Stimulated activated CD8-positive, alpha-beta memory T cell treated with anti-CD3 and anti-CD28 coated beads, Interleukin-4, amount 100 ng/mL, for 24 hours (primary cell): Measurements from ENCODE around the gene ZNF280D.
"Not testable (repeated sequence)": the region's sequence is repeated elsewhere in the genome, so short reads cannot be mapped to it uniquely, and the experiment has no call there.

Source experiments
- DNase-seq: peaks from one replicate; pipeline ENCODE4 v3.0.0-alpha.2; 2020; ENCODE audit warnings: low read depth

The ZNF280D gene, protein sequence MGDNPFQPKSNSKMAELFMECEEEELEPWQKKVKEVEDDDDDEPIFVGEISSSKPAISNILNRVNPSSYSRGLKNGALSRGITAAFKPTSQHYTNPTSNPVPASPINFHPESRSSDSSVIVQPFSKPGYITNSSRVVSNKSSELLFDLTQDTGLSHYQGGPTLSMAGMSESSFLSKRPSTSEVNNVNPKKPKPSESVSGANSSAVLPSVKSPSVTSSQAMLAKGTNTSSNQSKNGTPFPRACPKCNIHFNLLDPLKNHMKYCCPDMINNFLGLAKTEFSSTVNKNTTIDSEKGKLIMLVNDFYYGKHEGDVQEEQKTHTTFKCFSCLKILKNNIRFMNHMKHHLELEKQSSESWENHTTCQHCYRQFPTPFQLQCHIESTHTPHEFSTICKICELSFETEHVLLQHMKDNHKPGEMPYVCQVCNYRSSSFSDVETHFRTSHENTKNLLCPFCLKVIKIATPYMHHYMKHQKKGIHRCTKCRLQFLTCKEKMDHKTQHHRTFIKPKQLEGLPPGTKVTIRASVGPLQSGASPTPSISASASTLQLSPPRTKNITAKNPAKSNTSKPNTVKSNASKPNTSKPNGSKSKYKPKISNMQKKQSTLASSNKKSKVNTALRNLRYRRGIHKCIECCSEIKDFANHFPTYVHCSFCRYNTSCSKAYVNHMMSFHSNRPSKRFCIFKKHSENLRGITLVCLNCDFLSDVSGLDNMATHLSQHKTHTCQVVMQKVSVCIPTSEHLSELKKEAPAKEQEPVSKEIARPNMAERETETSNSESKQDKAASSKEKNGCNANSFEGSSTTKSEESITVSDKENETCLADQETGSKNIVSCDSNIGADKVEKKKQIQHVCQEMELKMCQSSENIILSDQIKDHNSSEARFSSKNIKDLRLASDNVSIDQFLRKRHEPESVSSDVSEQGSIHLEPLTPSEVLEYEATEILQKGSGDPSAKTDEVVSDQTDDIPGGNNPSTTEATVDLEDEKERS

DNA sequence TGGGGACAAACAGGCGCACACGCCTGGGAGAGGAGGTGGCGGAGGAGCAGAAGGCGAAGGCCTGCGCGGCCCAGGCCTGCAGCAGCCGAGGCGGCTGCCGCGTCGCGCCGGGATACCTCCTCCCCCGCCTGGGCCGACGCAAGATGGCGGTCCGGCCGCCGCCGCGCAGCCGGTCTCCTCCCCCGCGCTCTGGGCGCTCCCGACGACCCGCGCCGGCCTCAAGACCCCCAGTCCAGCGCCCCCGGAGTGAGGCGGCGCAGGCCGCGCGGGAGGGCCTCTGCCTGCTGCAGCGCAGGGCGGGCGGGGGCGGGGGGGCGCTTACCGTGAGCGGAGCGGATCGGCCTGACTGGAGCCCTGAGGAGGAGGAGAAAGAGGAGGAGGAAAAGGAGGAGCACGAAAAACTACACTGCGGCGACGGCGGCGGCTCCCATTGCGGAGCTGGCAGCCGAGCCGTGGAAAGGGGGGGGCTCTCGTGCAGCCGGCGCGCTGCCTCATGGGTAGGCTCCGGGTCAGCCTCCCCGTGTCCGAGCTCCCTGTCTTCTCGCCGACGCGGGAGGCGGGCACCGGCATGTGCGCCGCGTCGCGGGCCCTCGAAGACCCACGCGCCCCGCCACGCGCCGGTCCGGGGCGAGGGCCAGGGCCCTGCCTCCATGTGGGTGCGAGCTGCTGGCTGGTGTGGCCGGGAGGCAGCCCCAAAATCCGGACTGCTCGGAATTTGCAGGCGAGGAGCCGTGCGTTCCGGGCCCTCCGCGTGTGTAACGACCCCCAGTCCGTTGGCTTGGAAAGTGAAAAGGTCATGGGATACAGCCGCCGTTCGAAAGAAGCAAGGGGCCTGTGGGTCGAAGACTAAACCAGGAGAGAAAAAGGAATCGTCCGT lies at the start of gene ZNF280D:
Gene ZNF280D (minus strand): TSS at position 374 of the 877 bp plus-strand sequence. CDS start 26,400 bp downstream, outside the sequence.
- DNase-seq, result peak; percentile 69

DNA sequence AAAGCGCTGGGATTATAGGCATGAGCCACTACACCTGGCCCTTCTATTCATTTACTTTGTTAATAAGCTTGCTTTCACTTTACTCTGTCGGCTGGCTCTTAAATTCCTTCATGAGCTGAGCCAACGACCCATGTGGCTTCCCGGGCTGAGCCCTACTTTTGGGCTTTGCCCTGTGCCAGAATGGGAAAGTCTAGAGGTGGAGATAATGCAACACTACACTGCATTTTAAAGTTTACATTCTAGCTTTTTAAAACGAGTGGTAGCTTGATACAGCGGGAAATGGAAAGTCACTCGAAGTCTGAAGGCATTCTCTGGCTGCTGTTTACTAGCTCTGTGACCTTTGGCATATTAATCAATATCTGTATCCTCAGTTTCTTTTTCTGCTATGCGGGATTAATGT lies 49.0 kb upstream of the ZNF280D start:
- no peak for DNase-seq

GRCh38 chr15:56781666-56782065 lies 48.4 kb upstream of the ZNF280D start:
- no peak for DNase-seq

- DNase-seq, result not testable (repeated sequence)
Measured at GRCh38 chr15:56780102-56780725, 46.9 kb upstream of the ZNF280D start.

GRCh38 chr15:56779449-56779848 lies 46.1 kb upstream of the ZNF280D start:
- not testable (repeated sequence) for DNase-seq

GRCh38 chr15:56778761-56779160 lies 45.5 kb upstream of the ZNF280D start:
- DNase-seq, result no peak

GRCh38 chr15:56776839-56777238 lies 43.5 kb upstream of the ZNF280D start:
- no peak for DNase-seq

- no peak for DNase-seq
Measured at GRCh38 chr15:56775641-56776040, 42.3 kb upstream of the ZNF280D start.

DNA sequence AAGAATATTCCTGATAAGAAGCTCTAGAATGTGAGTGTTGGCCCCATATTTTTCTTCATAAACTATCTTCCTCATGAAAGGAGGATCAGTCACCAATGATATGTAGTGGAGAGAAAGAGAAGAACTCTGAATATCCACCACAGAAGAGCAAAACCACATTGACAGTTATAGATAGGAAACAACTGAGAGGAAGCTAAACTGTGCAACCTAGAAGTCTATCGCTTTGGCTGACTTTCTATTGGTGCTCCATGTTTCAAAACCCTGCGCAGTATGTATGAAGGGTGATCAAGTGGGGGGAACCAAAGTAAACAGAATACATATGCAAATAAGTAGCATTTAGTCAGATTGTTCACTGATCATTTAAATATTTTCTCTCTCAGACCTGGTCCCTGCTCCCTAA lies 41.0 kb upstream of the ZNF280D start:
- no peak for DNase-seq

GRCh38 chr15:56772868-56773639 lies 39.7 kb upstream of the ZNF280D start:
- DNase-seq, result no peak

- no peak for DNase-seq
Measured at GRCh38 chr15:56770173-56770572, 36.9 kb upstream of the ZNF280D start.

DNA sequence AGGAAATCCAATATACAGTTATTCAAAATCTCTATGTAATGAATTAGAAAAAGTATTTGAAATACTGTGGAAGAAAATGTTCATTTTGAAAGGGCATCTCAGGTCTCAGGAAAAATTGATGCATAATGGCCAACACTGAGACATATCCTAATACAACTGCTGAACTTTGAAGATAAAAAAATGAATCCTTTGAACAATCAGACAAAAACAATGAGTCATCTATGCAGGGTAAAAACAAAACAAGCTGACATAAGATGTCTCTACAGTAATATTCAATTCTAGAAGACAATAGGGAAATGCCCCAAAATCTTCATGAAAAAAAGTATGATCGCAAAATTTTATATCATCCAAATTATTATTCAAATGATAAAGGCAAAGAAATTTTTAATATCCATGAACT lies 34.0 kb upstream of the ZNF280D start:
- no peak for DNase-seq

DNA sequence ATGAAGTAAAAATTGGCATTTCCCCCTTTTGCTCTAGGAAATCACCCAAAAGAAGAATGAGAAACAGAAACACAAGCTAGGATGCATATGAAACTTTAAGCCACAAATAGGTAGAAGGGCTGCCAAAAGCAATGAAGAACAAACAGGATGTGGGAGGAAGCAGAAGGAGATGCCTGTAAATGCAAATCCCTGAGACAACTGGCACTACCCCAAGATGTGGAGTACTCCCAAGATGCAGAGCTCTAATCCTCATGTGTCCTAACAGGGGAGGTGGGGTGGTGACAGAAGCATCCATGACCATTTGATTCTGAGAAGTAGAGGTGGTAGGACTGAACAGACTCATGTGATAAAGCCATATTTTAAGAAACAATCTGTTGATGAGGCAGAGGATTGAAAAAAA lies 31.9 kb upstream of the ZNF280D start:
- DNase-seq, result no peak

GRCh38 chr15:56763141-56763895 lies 30.0 kb upstream of the ZNF280D start:
- no peak for DNase-seq

- no peak for DNase-seq
Measured at GRCh38 chr15:56760186-56760585, 26.9 kb upstream of the ZNF280D start.

- no peak for DNase-seq
Measured at GRCh38 chr15:56759450-56759845, 26.1 kb upstream of the ZNF280D start.

DNA sequence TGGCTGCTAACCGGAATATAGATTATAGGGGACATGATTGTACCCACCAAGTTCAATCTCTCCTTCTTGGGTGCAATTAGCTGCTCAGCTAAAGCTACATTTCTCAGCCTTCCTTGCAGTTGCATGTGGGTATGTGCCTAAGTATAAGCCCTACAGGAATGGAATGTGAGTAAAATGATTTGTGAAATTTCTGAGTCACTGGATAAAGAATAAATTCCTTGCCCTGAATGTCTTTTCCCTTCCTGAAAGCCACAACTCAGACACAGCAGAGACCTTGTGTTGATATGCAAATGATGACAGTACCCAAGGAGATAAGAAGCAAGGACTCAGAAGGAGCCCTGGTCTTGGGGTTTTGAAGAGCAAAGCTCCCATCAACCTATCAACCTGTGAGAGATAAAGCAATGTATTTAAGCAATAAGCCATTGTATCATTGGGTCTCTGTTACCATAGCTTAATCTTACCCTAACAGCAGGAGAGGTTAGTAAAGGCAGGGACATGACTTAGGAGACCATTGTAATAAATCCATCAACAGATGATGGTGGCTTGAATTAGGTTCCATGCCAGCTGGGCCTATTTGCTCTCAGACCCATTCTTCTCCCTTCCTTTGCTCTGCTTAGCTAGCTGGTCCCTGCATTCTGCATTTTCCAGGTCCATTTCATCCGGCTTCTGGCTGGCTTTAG lies 25.6 kb upstream of the ZNF280D start:
- DNase-seq, result no peak

DNA sequence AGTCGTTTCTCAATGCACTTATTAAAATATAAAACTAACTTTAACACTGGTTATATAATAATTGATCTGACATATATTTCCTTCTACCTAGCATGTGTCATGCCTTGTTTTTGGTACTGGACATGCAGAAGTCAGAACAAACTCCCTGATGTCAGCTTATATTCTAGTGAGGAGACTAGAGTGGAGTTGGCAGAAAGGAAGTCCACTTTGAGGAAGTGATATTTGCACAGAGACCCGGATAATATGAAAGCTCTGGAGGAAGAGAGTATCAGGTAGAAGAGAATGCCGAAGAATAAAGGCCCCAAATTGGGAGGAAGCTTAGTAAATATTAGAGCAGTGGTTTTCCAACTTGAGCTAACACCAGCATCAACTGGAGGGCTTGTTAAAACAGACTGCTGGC lies 24.6 kb upstream of the ZNF280D start:
- no peak for DNase-seq

- no peak for DNase-seq
Measured at GRCh38 chr15:56754772-56755370, 21.6 kb upstream of the ZNF280D start.
